ENCODE data around the gene SMIM30. TPM values are rescaled to one million over a fixed set of nuclear protein-coding genes. Genes with fewer than 3 reads are reported as not detected.
"Not testable (repeated sequence)": the region's sequence is repeated elsewhere in the genome, so short reads cannot be mapped to it uniquely, and the experiment has no call there.

The SMIM30 gene
- polyA plus RNA-seq, 1 donor from 2014 or later = 62.8 TPM

- no peak overlapping the region for H3K9ac ChIP-seq (ENCODE audit: low read length)
- H3K4me3 ChIP-seq (ENCODE audit: low read length) = no peak overlapping the region
- H3K9me3 ChIP-seq (ENCODE audit: low read length) = no peaks in the 10 kb centered on the region
- TF ChIP-seq CTCF (IDR thresholded peaks at IDR 0.05; ENCODE audit: poor library complexity, severe bottlenecking) (no peak), POLR2AphosphoS5 (IDR thresholded peaks at IDR 0.05) (no peak), TAF1 (IDR thresholded peaks at IDR 0.05; ENCODE audit: low read depth) (no peak), SMC3 (conservative IDR thresholded peaks at IDR 0.05; ENCODE audit: poor library complexity) (no peak), EP300 (conservative IDR thresholded peaks at IDR 0.05; ENCODE audit: poor library complexity, severe bottlenecking) (no peak), EZH2 (IDR thresholded peaks at IDR 0.05; ENCODE audit: borderline replicate concordance, insufficient read depth, low read length, poor library complexity, severe bottlenecking) (no peak), REST (IDR thresholded peaks at IDR 0.05; ENCODE audit: borderline replicate concordance) (no peak), MXI1 (conservative IDR thresholded peaks at IDR 0.05; ENCODE audit: poor library complexity, severe bottlenecking) (no peak), RAD21 (conservative IDR thresholded peaks at IDR 0.05) (no peak)
- H3K4me2 ChIP-seq (ENCODE audit: low read length) = no peak overlapping the region
- no peaks in the 10 kb centered on the region for H3K79me2 ChIP-seq (replicated peaks; ENCODE audit: insufficient read depth, low read length)
- no peaks in the 10 kb centered on the region for H4K20me1 ChIP-seq (ENCODE audit: insufficient read depth)
- H2AFZ ChIP-seq (ENCODE audit: low read depth, low read length) = no peak overlapping the region
- H3F3A ChIP-seq (ENCODE audit: insufficient read depth, low read length, poor library complexity, severe bottlenecking) = no peaks in the 10 kb centered on the region
- no peaks in the 10 kb centered on the region for H3K9me2 ChIP-seq (ENCODE audit: insufficient read depth, low read length)
- H3K36me3 ChIP-seq (ENCODE audit: insufficient read depth, low read length) = no peaks in the 10 kb centered on the region
- no peak overlapping the region for H3K27ac ChIP-seq (ENCODE audit: low read length)
- H3K27me3 ChIP-seq (ENCODE audit: insufficient read depth, low read depth, low read length) = no peaks in the 10 kb centered on the region
These were observed 2.3 kb upstream of the SMIM30 start for GRCh38 chr7:113120647-113121046.

- Histone ChIP-seq H3K79me2 (replicated peaks; ENCODE audit: insufficient read depth, low read length) (no peaks in the 10 kb centered on the region), H3K9me3 (ENCODE audit: low read length) (no peaks in the 10 kb centered on the region), H3K36me3 (ENCODE audit: insufficient read depth, low read length) (no peaks in the 10 kb centered on the region), H3K27ac (ENCODE audit: low read length) (no peak overlapping the region), H2AFZ (ENCODE audit: low read depth, low read length) (no peak overlapping the region), H3K9ac (ENCODE audit: low read length) (no peak overlapping the region), H3K27me3 (ENCODE audit: insufficient read depth, low read depth, low read length) (no peaks in the 10 kb centered on the region), H3K4me3 (ENCODE audit: low read length) (no peak overlapping the region), H3K9me2 (ENCODE audit: insufficient read depth, low read length) (no peaks in the 10 kb centered on the region), H3K4me2 (ENCODE audit: low read length) (no peak overlapping the region), H4K20me1 (ENCODE audit: insufficient read depth) (no peaks in the 10 kb centered on the region), H3F3A (ENCODE audit: insufficient read depth, low read length, poor library complexity, severe bottlenecking) (no peaks in the 10 kb centered on the region)
- TF ChIP-seq EP300 (conservative IDR thresholded peaks at IDR 0.05; ENCODE audit: poor library complexity, severe bottlenecking) = no peak
- no peak for TF ChIP-seq EZH2 (IDR thresholded peaks at IDR 0.05; ENCODE audit: borderline replicate concordance, insufficient read depth, low read length, poor library complexity, severe bottlenecking)
- no peak for TF ChIP-seq MXI1 (conservative IDR thresholded peaks at IDR 0.05; ENCODE audit: poor library complexity, severe bottlenecking)
- TF ChIP-seq SMC3 (conservative IDR thresholded peaks at IDR 0.05; ENCODE audit: poor library complexity) = no peak
- TF ChIP-seq POLR2AphosphoS5 (IDR thresholded peaks at IDR 0.05) = no peak
- TF ChIP-seq TAF1 (IDR thresholded peaks at IDR 0.05; ENCODE audit: low read depth) = no peak
These were observed 1.1 kb upstream of the SMIM30 start for GRCh38 chr7:113119429-113119828.

- H4K20me1 ChIP-seq (ENCODE audit: insufficient read depth); H3K36me3 ChIP-seq (ENCODE audit: insufficient read depth, low read length); H3F3A ChIP-seq (ENCODE audit: insufficient read depth, low read length, poor library complexity, severe bottlenecking); H3K79me2 ChIP-seq (replicated peaks; ENCODE audit: insufficient read depth, low read length); H3K9me2 ChIP-seq (ENCODE audit: insufficient read depth, low read length); H3K27me3 ChIP-seq (ENCODE audit: insufficient read depth, low read depth, low read length); H2AFZ ChIP-seq (ENCODE audit: low read depth, low read length); H3K9me3 ChIP-seq (ENCODE audit: low read length); H3K9ac ChIP-seq (ENCODE audit: low read length): not testable (repeated sequence)
- Histone ChIP-seq H3K4me3 (ENCODE audit: low read length) (peak overlapping the region; percentile 69), H3K4me2 (ENCODE audit: low read length) (peak overlapping the region; percentile 79), H3K27ac (ENCODE audit: low read length) (peak overlapping the region; percentile 76)
These were observed 980 bp downstream of the SMIM30 start for GRCh38 chr7:113117374-113117774.

Data from neural cell (in vitro differentiated cells).